Measurements from ENCODE around the gene NAGK.

- TF ChIP-seq CTCF (IDR thresholded peaks at IDR 0.05) (no peak), POLR2A (IDR thresholded peaks at IDR 0.05) (no peak)
Observed at GRCh38 chr2:71113843-71114242, 45.4 kb downstream of the NAGK start.

Measured in esophagus squamous epithelium (tissue), 4 donors.